ENCODE data around the gene FRMPD2. TPM values are rescaled to one million over a fixed set of nuclear protein-coding genes. Genes with fewer than 3 reads are reported as not detected.

FRMPD2 gene, protein sequence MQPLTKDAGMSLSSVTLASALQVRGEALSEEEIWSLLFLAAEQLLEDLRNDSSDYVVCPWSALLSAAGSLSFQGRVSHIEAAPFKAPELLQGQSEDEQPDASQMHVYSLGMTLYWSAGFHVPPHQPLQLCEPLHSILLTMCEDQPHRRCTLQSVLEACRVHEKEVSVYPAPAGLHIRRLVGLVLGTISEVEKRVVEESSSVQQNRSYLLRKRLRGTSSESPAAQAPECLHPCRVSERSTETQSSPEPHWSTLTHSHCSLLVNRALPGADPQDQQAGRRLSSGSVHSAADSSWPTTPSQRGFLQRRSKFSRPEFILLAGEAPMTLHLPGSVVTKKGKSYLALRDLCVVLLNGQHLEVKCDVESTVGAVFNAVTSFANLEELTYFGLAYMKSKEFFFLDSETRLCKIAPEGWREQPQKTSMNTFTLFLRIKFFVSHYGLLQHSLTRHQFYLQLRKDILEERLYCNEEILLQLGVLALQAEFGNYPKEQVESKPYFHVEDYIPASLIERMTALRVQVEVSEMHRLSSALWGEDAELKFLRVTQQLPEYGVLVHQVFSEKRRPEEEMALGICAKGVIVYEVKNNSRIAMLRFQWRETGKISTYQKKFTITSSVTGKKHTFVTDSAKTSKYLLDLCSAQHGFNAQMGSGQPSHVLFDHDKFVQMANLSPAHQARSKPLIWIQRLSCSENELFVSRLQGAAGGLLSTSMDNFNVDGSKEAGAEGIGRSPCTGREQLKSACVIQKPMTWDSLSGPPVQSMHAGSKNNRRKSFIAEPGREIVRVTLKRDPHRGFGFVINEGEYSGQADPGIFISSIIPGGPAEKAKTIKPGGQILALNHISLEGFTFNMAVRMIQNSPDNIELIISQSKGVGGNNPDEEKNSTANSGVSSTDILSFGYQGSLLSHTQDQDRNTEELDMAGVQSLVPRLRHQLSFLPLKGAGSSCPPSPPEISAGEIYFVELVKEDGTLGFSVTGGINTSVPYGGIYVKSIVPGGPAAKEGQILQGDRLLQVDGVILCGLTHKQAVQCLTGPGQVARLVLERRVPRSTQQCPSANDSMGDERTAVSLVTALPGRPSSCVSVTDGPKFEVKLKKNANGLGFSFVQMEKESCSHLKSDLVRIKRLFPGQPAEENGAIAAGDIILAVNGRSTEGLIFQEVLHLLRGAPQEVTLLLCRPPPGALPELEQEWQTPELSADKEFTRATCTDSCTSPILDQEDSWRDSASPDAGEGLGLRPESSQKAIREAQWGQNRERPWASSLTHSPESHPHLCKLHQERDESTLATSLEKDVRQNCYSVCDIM (N-terminal part only)
- total RNA-seq (2021; ENCODE audit: unreplicated experiment) (0.30 TPM), Bru-seq, nascent RNA (percentile 13 among the genes with signal in this experiment), BruChase-seq, experiment 1, labeled RNA remaining after a 6-hour chase (percentile 9 among the genes with signal in this experiment), BruChase-seq, experiment 2, labeled RNA remaining after a 2-hour chase (percentile 17 among the genes with signal in this experiment)
- 0.04 and 0.20 TPM in 2 replicates for polyA plus RNA-seq (2012)
- long read RNA-seq, partial matches to known transcripts = 1 of 1 reads
- long read RNA-seq, other reads (novel, unspliced or antisense) = 0 of 1 reads

- no peak within 1 kb of the TSS for H3K9ac ChIP-seq (ENCODE audit: low read length)
- ATAC-seq (no peak), DNase-seq (ENCODE audit: low read depth, low spot score) (no peak)
- CTCF ChIA-PET = interaction anchor here (1.9 kb wide), 1 partner anchor 15 kb away, joined by 4 read pairs; no protein-coding TSS in a partner anchor
- H3K79me2 ChIP-seq (ENCODE audit: insufficient read depth, low read length) = no peaks in the 10 kb centered on the region
- no peak for TF ChIP-seq ZNF274 (IDR thresholded peaks at IDR 0.05; ENCODE audit: low read depth, low read length)
- TF ChIP-seq RAD21 (IDR thresholded peaks at IDR 0.05; ENCODE audit: low read depth) = no peak
- TF ChIP-seq CEBPB (IDR thresholded peaks at IDR 0.05; ENCODE audit: low read depth) = no peak
- TF ChIP-seq, protein P1, sequence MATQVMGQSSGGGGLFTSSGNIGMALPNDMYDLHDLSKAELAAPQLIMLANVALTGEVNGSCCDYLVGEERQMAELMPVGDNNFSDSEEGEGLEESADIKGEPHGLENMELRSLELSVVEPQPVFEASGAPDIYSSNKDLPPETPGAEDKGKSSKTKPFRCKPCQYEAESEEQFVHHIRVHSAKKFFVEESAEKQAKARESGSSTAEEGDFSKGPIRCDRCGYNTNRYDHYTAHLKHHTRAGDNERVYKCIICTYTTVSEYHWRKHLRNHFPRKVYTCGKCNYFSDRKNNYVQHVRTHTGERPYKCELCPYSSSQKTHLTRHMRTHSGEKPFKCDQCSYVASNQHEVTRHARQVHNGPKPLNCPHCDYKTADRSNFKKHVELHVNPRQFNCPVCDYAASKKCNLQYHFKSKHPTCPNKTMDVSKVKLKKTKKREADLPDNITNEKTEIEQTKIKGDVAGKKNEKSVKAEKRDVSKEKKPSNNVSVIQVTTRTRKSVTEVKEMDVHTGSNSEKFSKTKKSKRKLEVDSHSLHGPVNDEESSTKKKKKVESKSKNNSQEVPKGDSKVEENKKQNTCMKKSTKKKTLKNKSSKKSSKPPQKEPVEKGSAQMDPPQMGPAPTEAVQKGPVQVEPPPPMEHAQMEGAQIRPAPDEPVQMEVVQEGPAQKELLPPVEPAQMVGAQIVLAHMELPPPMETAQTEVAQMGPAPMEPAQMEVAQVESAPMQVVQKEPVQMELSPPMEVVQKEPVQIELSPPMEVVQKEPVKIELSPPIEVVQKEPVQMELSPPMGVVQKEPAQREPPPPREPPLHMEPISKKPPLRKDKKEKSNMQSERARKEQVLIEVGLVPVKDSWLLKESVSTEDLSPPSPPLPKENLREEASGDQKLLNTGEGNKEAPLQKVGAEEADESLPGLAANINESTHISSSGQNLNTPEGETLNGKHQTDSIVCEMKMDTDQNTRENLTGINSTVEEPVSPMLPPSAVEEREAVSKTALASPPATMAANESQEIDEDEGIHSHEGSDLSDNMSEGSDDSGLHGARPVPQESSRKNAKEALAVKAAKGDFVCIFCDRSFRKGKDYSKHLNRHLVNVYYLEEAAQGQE (IDR thresholded peaks at IDR 0.05; ENCODE audit: low read depth) = no peak
- TF ChIP-seq EZH2 (IDR thresholded peaks at IDR 0.05) = no peak
- TF ChIP-seq ELF1 (IDR thresholded peaks at IDR 0.05; ENCODE audit: borderline replicate concordance, low read depth) = no peak
- TF ChIP-seq CBX3 (IDR thresholded peaks at IDR 0.05; ENCODE audit: low read depth) = no peak
- TF ChIP-seq, protein P2, sequence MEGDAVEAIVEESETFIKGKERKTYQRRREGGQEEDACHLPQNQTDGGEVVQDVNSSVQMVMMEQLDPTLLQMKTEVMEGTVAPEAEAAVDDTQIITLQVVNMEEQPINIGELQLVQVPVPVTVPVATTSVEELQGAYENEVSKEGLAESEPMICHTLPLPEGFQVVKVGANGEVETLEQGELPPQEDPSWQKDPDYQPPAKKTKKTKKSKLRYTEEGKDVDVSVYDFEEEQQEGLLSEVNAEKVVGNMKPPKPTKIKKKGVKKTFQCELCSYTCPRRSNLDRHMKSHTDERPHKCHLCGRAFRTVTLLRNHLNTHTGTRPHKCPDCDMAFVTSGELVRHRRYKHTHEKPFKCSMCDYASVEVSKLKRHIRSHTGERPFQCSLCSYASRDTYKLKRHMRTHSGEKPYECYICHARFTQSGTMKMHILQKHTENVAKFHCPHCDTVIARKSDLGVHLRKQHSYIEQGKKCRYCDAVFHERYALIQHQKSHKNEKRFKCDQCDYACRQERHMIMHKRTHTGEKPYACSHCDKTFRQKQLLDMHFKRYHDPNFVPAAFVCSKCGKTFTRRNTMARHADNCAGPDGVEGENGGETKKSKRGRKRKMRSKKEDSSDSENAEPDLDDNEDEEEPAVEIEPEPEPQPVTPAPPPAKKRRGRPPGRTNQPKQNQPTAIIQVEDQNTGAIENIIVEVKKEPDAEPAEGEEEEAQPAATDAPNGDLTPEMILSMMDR (IDR thresholded peaks at IDR 0.05 in 2 of 3, conservative IDR thresholded peaks at IDR 0.05 in 1 of 3; ENCODE audit: borderline replicate concordance in 1 of 3, insufficient read depth in 1 of 3, low read depth in 2 of 3, low read length in 2 of 3) = no peak
- no peak for TF ChIP-seq EZH2phosphoT487 (IDR thresholded peaks at IDR 0.05; ENCODE audit: borderline replicate concordance)
- no peak for TF ChIP-seq POLR2AphosphoS5 (IDR thresholded peaks at IDR 0.05; ENCODE audit: low read depth, low read length)
- no peak for TF ChIP-seq POLR2A (IDR thresholded peaks at IDR 0.05; ENCODE audit: borderline replicate concordance, extremely low read depth, insufficient read depth, insufficient read length)
- TF ChIP-seq ZBTB33 (IDR thresholded peaks at IDR 0.05; ENCODE audit: extremely low read depth, insufficient replicate concordance, low read length) = no peak
- H3K4me2 ChIP-seq (ENCODE audit: low read length) = no peak within 1 kb of the TSS
- H2AFZ ChIP-seq (ENCODE audit: low read depth, low read length, poor library complexity, severe bottlenecking) = no peak within 1 kb of the TSS
- no peaks in the 10 kb centered on the region for H4K20me1 ChIP-seq (ENCODE audit: insufficient read depth)
- no peak within 1 kb of the TSS for H3K27ac ChIP-seq (ENCODE audit: low read depth, low read length)
- no peaks in the 10 kb centered on the region for H3K4me1 ChIP-seq (ENCODE audit: control insufficient read depth in 1 of 2, insufficient read depth in 2 of 2, low read length in 2 of 2)
- intact Hi-C loops (cut with micrococcal nuclease) = no loop called here
- no peaks in the 10 kb centered on the region for H3K9me3 ChIP-seq (ENCODE audit: control insufficient read depth in 1 of 2, insufficient read depth in 1 of 2, low read depth in 1 of 2, low read length in 2 of 2)
- POLR2A ChIA-PET = no interaction called here
- no TSS peak for BruUV-seq (replicated peaks)
- no peaks in the 10 kb centered on the region for H3K36me3 ChIP-seq (ENCODE audit: control insufficient read depth in 1 of 2, insufficient read depth in 2 of 2, low read length in 2 of 2)
- RAD21 ChIA-PET (ENCODE audit: low non-redundant PET in 1 of 2, low total read pairs in 2 of 2, uncharacterized antibody in 2 of 2, unreplicated experiment in 2 of 2) = no interaction called here
- no peak within 1 kb of the TSS for H3K4me3 ChIP-seq (replicated peaks in 1 of 2; ENCODE audit: low read depth in 1 of 2, low read length in 2 of 2)
- no peaks in the 10 kb centered on the region for H3K9me2 ChIP-seq (ENCODE audit: insufficient read depth)
- H3K27me3 ChIP-seq (ENCODE audit: insufficient read depth, low read length) = no peaks in the 10 kb centered on the region
Observed at GRCh38 chr10:48274636-48275035, at the start of gene FRMPD2. Gene FRMPD2 (minus strand): TSS chr10:48274696. CDS start chr10:48274567, 129 bp downstream.
